CD4-positive, alpha-beta T cell (primary cell): ENCODE results near the gene VRK1. TPM values are rescaled to one million over a fixed set of nuclear protein-coding genes. Genes with fewer than 3 reads are reported as not detected.

Experiments
- ATAC-seq: fragments of 200-7000 bp; cut with Tn5 transposase; one replicate; pipeline ENCODE4 v1.10.0; 2022; ENCODE audit warnings: mild to moderate bottlenecking; ENCODE audit not compliant: poor library complexity
- CTCF ChIA-PET: fragments of 350-600 bp; sonication (Branson Sonifier 250); formaldehyde crosslinking; loops from one replicate; lab custom pipeline; 2021; ENCODE audit warnings: antibody characterized with exemption, inconsistent platforms; lab: Charles Lee
- POLR2A ChIA-PET: fragments of 350-600 bp; sonication (Branson Sonifier 250); formaldehyde crosslinking; loops from one replicate; lab custom pipeline; 2021; ENCODE audit warnings: antibody characterized with exemption, inconsistent platforms; lab: Charles Lee
- DNase-seq, 14 experiments: peaks; one replicate each; pipeline ENCODE4 v3.0.0-alpha.2; 2013 to 2020; ENCODE audit warnings: mixed read lengths in 2 of 14
- H3K27ac ChIP-seq, 2 donors: one replicate each; pipeline versions ENCODE4 v1.5.1 to v1.7.0; 2013; ENCODE audit warnings: low read length in 2 of 2, low read depth in 1 of 2, mild to moderate bottlenecking in 1 of 2
- H3K27me3 ChIP-seq, 2 experiments: 1 replicate in 1 of 2; 2 replicates in 1 of 2; pipeline versions ENCODE4 v1.6.1 to v1.7.0; 2013; ENCODE audit warnings: low read length in 2 of 2, control low read depth in 1 of 2, mild to moderate bottlenecking in 1 of 2, moderate library complexity in 1 of 2; ENCODE audit not compliant: insufficient read depth in 2 of 2, control insufficient read depth in 1 of 2
- H3K36me3 ChIP-seq: one replicate; pipeline ENCODE4 v1.6.1; 2013; ENCODE audit warnings: low read length, control low read depth; ENCODE audit not compliant: insufficient read depth
- H3K4me1 ChIP-seq: one replicate; pipeline ENCODE4 v1.6.1; 2013; ENCODE audit warnings: low read length, control low read depth; ENCODE audit not compliant: insufficient read depth
- H3K4me3 ChIP-seq: one replicate; pipeline ENCODE4 v1.5.1; 2013; ENCODE audit warnings: mild to moderate bottlenecking, low read length, moderate library complexity
- H3K9me3 ChIP-seq, 2 experiments: 1 replicate in 1 of 2; 2 replicates in 1 of 2; pipeline versions ENCODE4 v1.6.1 to v1.7.0; 2013; ENCODE audit warnings: low read length in 2 of 2, mild to moderate bottlenecking in 2 of 2, control low read depth in 1 of 2, moderate library complexity in 1 of 2; ENCODE audit not compliant: control insufficient read depth in 1 of 2, insufficient read depth in 1 of 2
- H3K27ac Mint-ChIP-seq: one replicate; pipeline ENCODE4 v1.8.0; 2020; ENCODE audit warnings: mixed read lengths
- H3K27me3 Mint-ChIP-seq: one replicate; pipeline ENCODE4 v1.8.0; 2021; ENCODE audit warnings: mixed read lengths
- H3K36me3 Mint-ChIP-seq: one replicate; pipeline ENCODE4 v1.8.0; 2021; ENCODE audit warnings: low read depth, mixed read lengths
- H3K4me1 Mint-ChIP-seq: one replicate; pipeline ENCODE4 v1.8.0; 2021; ENCODE audit warnings: low read depth, mixed read lengths
- H3K4me3 Mint-ChIP-seq: one replicate; pipeline ENCODE4 v1.8.0; 2020; ENCODE audit warnings: mild to moderate bottlenecking, mixed read lengths
- H3K9me3 Mint-ChIP-seq: one replicate; pipeline ENCODE4 v1.8.0; 2020; ENCODE audit warnings: mixed read lengths
- intact Hi-C, 2 experiments: fragments of 100-400 bp; cut with DNase I in 1 of 2; cut with micrococcal nuclease in 1 of 2; formaldehyde crosslinking; loops; one replicate each; pipeline versions ENCODE4 v1.15.1 to v1.9.0; 2023 to 2025; cut with DNase I, micrococcal nuclease
- total RNA-seq, 174 experiments: library from RNA in 2 of 174; stranded (reverse) in 2 of 174; gene quantifications; one replicate each; pipeline ENCODE4 v1.2.3 and lab custom pipeline; 2021 to 2026
- TF ChIP-seq, protein P1 (sequence below): fragments of 200-600 bp; IDR thresholded peaks from one replicate; pipeline ENCODE4 v1.8.0; 2022; ENCODE audit warnings: antibody characterized with exemption, mild to moderate bottlenecking

The VRK1 gene
- total RNA-seq, 2 experiments from 2014 or later = 36.7 to 41.0 TPM

- Histone ChIP-seq H3K9me3 (no peaks in the 10 kb centered on the region), H3K36me3 (no peaks in the 10 kb centered on the region), H3K27me3 (no peaks in the 10 kb centered on the region), H3K4me1 (no peaks in the 10 kb centered on the region), H3K27ac (no peak overlapping the region), H3K4me3 (no peak overlapping the region)
- DNase-seq (no peak), ATAC-seq (no peak)
- H3K4me1 Mint-ChIP-seq = peaks cover 31% of the 10 kb centered on the region
- intact Hi-C loops = no loop called here
- no peak overlapping the region for H3K4me3 Mint-ChIP-seq
- CTCF ChIA-PET = no interaction called here
- no peak overlapping the region for H3K27ac Mint-ChIP-seq
- TF ChIP-seq, protein P1, sequence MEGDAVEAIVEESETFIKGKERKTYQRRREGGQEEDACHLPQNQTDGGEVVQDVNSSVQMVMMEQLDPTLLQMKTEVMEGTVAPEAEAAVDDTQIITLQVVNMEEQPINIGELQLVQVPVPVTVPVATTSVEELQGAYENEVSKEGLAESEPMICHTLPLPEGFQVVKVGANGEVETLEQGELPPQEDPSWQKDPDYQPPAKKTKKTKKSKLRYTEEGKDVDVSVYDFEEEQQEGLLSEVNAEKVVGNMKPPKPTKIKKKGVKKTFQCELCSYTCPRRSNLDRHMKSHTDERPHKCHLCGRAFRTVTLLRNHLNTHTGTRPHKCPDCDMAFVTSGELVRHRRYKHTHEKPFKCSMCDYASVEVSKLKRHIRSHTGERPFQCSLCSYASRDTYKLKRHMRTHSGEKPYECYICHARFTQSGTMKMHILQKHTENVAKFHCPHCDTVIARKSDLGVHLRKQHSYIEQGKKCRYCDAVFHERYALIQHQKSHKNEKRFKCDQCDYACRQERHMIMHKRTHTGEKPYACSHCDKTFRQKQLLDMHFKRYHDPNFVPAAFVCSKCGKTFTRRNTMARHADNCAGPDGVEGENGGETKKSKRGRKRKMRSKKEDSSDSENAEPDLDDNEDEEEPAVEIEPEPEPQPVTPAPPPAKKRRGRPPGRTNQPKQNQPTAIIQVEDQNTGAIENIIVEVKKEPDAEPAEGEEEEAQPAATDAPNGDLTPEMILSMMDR = no peak
- no peaks in the 10 kb centered on the region for H3K27me3 Mint-ChIP-seq
- H3K9me3 Mint-ChIP-seq = peaks cover 7% of the 10 kb centered on the region
- peaks cover 31% of the 10 kb centered on the region for H3K36me3 Mint-ChIP-seq
- POLR2A ChIA-PET = no interaction called here
Measured at GRCh38 chr14:96824283-96824682, 27.1 kb downstream of the VRK1 start.

GRCh38 chr14:96826818-96827217 lies 29.6 kb downstream of the VRK1 start:
- DNase-seq = no peak
- Mint-ChIP-seq H3K36me3 (peaks cover 45% of the 10 kb centered on the region), H3K4me1 (peaks cover 34% of the 10 kb centered on the region), H3K27me3 (no peaks in the 10 kb centered on the region), H3K9me3 (peaks cover 16% of the 10 kb centered on the region), H3K4me3 (no peak overlapping the region), H3K27ac (no peak overlapping the region)
- ATAC-seq = no peak
- TF ChIP-seq, protein P1 = no peak
- Histone ChIP-seq H3K27me3 (no peaks in the 10 kb centered on the region), H3K4me3 (no peak overlapping the region), H3K36me3 (no peaks in the 10 kb centered on the region), H3K27ac (no peak overlapping the region), H3K4me1 (no peaks in the 10 kb centered on the region), H3K9me3 (peaks cover 0 to 5% of the 10 kb centered on the region in 2 experiments)
- POLR2A ChIA-PET = no interaction called here
- intact Hi-C loops = no loop called here
- CTCF ChIA-PET = no interaction called here

DNA sequence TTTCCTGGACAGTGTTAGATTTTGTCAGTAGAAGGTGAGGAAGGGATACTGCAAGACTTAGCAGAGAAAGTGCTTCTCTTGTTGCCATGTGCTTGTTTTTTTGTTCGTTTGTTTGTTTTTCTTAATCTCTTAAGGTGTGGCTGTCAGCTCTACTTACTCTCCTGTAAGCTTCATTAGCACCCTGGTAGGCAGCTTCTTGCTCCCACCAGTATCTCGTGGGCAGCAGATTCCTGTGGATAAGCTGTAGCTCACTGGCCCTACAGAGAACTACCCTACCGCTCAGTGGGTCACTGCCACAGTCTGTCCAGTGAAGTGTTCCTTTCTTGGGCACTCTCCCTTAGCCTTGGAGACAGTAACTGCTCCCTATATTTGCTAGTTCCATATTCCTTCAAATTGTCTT lies 30.1 kb downstream of the VRK1 start:
- Mint-ChIP-seq H3K27ac (no peak overlapping the region), H3K9me3 (peaks cover 16% of the 10 kb centered on the region), H3K4me3 (no peak overlapping the region), H3K36me3 (peaks cover 45% of the 10 kb centered on the region), H3K4me1 (peaks cover 37% of the 10 kb centered on the region), H3K27me3 (no peaks in the 10 kb centered on the region)
- H3K27me3 ChIP-seq = no peaks in the 10 kb centered on the region
- TF ChIP-seq, protein P1 = no peak
- no peak overlapping the region for H3K27ac ChIP-seq
- no peak for ATAC-seq
- H3K4me3 ChIP-seq = no peak overlapping the region
- H3K4me1 ChIP-seq = no peaks in the 10 kb centered on the region
- no peaks in the 10 kb centered on the region for H3K36me3 ChIP-seq
- ChIA-PET CTCF (no interaction called here), POLR2A (no interaction called here)
- H3K9me3 ChIP-seq = peaks cover 0 to 5% of the 10 kb centered on the region in 2 experiments
- intact Hi-C loops = no loop called here
- no peak for DNase-seq
